NCI-H82 treated with DMSO at 0.1 percent for 48 hours (cell line): Measurements from ENCODE around the gene HDAC2.
"Not testable (repeated sequence)": the region's sequence is repeated elsewhere in the genome, so short reads cannot be mapped to it uniquely, and the experiment has no call there.

Experiments
- DNase-seq: peaks from one replicate; lab custom pipeline; 2025; ENCODE audit not compliant: unreplicated experiment; lab: John Stamatoyannopoulos, UW

Gene HDAC2

DNA sequence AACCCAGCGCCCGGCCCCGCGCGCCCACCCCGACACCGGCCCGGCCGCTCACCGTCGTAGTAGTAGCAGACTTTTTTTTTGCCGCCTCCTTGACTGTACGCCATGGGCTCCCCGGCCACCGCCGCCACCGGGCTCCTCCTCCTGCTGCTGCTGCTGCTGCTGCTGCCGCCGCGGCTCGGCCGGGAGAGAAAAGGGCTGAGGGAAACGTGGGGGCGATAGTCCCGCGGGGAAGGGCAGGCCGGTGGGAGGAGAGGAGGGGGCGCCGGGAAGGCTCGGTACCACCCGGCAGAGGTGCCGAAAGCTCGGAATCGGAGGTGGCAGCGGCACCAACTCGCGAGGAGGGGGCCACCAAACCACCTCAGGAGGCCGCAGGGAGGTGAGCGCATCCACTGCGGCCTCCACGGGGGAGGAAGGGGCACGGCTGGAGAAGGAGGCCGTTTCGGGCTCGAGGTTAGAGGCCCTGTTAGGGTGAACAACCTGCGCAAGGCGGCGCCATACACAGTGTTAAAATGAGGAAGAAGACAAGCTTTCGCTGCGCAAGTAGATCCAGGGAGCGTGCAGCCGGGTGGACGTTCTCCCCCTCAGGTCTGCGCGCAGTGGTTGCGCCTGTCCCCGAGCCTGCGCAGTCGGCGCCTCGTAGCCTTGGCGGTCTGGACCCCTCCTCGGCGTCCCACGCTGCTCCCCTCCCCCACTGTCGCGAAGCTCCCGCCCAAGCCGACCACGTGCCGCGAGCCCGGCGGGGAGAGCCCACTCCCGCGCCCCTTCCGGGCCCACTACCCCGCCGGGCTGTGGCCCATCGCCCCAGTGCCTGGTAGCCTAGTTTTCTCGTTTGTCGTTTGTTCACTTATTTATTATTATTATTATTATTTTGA, at the start of gene HDAC2:
Gene HDAC2 (minus strand): TSS at position 344 of the 872 bp plus-strand sequence. CDS start 240 bp downstream, at position 104.
- DNase-seq, result peak; percentile 59

DNA sequence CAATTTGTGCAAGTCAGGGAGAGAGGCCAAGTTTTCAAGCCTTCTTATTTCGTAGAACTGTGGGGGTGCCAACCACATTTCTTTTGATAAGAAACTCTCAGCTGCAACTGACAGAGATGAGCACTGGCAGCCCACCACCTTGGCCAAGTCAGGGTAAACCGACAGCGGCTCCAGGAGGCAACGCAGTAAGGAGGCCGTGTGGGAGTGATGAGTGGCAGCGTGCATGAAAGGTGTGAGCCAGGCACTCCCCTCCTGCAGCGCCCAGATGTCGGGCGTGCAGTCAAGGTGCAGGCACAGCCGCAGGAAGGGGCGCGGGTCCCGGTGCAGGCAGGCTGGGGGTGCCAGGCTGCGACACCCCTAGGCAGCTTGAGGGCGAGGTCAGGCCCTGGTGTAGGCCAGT, 49.2 kb upstream of the HDAC2 start:
- DNase-seq, result no peak

DNA sequence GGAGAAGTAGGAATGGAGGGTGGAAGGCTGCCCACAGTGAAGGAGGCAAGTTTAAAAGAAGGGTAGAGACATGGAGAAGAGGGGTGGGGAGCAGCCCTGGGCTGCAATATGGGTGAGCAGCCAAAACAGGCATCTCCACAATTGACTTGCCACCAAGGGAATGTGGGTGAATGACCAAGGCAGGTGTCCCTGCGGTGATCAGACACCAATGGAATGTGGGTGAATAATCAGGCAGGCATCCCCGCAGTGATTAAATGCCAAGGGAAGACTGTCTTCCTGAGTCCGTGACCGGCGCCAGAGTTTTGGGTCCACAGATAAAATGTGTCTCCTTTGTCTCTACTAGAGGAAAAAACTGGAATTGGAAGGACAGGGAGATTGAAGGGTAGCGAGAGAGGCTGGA, 46.2 kb upstream of the HDAC2 start:
- not testable (repeated sequence) for DNase-seq

DNA sequence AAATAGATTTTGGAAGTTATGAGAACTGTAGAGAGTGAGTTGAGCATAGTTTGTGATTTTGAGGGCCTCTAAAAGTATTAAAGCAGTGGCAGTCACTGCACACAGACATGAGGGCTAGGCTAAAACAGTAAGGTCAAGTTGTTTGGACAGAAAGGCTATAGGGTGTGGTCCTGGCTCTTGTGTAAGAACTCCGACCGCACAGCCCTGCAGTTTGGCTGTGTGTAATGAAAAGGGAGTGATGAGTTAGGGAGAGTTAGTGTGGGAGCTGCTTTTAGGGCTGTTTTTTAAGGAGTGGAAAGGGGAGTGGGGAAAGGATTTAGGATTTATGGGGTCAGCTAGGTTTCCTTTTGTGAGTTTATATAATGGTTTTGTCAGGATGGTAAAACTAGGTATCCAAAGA, 43.2 kb upstream of the HDAC2 start:
- not testable (repeated sequence) for DNase-seq

DNA sequence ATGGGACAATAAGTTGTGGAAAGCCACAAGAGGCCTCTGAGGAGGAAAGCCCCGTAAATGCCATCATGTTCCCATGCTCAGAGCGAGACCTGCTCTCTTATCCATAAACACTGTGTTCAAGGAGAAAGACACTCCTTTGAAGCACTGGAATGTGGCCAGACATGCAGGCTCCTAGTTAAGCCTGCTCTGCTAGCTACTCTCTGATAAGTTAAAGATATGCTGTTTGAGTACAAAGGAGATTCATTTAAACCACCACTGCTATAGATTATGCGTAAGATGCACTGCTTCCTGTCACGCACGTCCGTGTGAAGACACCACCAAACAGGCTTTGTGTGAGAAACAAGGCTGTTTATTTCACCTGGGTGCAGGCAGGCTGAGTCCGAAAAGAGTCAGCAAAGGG, 40.5 kb upstream of the HDAC2 start:
- not testable (repeated sequence) for DNase-seq

DNA sequence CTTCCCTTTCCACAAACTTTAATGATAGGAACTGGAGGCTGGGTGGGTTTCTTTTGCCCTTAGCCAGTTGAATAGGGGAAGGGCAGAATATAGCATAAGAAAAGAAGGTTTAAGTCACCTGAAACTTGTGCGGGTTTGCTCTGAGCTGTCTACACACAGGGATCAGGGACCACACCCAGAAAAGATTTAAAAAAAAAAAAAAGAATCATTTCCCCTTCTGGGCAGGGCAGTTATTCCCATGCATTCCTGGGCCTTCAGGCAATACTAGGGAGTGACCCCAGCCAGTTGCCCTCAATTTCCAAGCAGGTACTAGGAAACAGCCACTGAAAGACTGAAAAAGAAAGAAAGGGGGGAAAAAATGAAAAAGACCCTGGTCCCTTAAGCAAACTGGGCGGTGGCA, 39.6 kb upstream of the HDAC2 start:
- DNase-seq, result no peak

DNA sequence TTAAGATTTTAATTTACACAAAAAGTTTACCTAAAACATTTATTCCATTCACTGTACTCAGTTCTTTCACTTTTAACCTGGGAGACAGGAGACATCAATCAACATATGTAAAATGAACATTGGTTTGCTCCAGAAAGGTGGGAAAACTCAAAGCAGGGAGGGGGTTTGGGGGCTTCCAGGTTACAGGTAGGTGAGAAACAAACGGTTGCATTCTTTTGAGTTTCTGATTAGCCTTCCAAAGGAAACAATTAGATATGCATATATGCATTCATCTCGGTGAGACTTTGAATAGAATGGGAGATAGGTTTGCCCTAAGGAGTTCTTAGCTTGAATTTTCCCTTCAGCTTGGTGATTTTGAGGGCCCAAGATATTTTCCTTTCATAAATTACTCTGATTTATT, 38.2 kb upstream of the HDAC2 start:
- DNase-seq, result no peak

DNA sequence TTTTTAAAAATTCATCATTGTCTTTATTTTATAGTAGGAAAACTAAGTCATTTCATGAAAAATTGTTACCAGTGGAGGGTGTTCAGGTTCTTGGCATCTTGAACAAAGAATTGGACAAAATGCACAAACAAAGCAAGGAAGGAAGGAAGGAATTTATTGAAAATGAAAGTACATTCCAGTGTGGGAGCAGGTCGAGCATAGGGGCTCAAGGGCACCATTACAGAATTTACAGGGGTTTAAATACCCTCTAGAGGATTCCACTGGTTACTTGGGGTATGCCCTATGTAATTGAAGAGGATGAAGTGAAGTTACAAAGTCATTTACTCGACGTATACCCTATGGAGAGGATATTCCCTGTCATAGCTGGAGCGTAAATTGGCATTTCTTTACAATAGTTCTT, 37.4 kb upstream of the HDAC2 start:
- DNase-seq, result no peak

DNA sequence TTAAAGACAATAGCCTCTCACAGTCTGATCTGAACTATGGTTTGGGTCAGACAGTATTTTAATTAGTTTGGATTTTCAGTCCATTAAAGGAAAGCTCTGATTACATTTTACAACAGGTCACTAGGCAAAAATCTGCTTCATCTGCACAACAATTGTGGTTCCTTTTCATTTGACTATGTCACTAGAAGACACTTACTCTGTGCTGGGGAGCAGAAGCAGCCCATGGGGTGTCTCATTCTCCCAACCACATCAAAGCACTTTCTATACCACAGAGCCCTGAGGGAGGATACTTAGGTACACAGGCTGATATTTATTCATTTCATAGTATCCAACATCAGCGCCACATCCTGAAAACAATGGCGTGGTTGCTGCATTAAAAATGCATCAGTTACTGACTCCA, 36.6 kb upstream of the HDAC2 start:
- no peak for DNase-seq

DNA sequence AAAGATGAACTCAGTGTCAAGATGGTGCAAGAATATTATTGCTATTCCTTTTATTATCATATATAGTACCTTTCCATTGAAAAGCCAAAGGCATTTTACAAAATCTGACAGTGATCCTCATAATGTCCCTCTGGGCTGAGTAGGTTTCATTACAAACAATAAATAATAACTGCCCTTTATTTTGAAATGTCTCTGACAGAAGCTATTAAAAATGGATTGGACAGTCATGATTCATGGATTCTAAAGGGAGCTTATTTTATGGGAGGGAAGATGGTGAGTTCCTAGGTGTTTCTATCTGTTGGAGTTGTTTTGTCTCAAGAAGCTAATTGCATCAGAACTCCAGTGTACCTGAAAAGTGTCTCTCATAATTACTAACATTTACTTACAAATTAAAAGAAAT, 30.4 kb upstream of the HDAC2 start:
- DNase-seq, result no peak

DNA sequence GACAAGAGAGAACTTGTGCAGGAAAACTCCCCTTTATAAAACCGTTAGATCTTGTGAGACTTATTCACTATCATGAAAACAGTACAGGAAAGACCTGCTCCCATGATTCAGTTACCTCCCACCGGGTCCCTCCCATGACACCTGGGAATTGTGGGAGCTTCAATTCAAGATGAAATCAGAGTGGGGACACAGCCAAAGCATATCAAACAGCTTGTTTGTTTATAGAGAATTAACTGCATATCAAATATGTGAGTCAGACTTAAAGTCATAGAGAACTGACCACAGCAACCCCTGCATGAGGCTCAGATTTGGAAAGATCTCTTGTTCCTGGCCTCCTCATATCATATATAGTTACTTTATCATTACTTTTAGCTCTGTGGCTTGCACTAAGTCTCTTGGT, 29.1 kb upstream of the HDAC2 start:
- DNase-seq, result no peak

DNA sequence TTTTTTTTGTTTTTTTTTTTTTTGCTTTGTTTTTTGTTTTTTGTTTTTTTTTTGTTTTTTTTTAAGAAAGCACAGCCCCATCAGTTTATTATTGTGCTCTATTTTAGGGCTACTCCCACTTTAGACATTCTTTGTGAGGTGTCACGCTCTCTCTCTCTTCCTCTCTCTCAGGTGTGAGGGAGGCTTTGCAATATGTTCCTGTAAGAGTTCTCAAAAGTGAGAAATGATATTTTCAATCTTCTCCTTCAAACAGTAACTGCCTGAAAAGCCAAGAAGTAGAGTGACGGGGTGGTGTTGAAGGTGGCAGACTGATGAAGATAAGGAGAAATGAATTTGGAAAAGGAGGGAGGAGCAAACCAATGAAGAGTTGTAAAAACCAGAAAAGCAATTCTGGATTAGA, 28.3 kb upstream of the HDAC2 start:
- no peak for DNase-seq

DNA sequence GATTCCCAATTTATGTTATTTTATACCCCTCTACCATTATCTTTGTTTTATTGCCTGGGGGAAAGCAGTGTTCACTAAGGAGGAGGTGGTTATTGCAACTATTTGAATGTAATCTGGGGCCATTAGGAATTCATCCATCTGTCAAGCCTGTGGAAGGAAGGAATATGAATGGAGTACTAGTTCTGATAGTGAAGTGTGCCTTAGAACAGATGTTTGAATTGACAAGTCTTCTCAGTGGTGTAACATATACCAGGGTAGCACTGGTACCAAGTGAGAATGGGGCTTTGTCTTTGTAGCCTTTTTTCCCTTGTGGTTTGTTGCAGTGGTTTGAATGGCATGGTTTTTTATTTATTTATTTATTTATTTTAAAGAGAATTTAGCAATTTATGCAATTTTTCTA, 27.9 kb upstream of the HDAC2 start:
- DNase-seq, result no peak

DNA sequence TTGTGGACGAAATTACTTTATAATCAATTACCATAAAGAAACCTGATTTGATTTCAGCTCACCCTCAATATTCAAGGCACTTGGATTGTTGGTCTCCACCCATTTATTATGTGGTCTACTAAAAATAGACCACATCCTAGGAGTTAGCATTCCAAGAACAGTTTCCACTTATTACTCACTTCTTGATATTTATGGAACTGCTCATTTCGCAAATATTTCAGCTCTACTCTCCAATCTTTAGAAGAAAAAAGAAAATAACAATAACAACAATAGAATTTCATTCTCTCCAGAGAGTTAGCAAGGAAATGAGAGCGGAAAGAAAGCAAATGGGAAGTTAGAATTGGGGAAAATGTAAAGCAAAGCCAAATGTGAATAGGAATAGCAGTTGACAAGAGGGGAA, 26.2 kb upstream of the HDAC2 start:
- DNase-seq, result no peak

DNA sequence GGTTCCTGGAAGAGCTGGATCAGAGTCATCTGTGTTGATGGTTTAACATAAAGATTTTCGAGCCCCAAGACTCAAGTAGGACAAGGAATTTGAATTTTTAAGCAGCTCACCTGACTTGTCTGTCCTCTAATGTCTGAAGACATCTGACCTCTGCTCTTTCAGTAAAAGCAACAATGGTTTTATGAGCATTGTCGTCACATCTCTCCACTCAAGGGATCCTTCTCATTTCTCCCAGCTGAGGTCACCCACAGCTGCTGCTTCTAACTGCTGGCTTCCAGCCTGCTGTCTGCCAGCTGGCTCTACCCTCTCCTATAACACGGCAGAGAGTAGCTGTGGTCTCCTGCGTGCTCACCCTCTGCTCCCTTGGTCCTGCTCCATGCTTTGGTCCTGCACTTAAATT, 24.7 kb upstream of the HDAC2 start:
- DNase-seq, result peak; percentile 21

DNA sequence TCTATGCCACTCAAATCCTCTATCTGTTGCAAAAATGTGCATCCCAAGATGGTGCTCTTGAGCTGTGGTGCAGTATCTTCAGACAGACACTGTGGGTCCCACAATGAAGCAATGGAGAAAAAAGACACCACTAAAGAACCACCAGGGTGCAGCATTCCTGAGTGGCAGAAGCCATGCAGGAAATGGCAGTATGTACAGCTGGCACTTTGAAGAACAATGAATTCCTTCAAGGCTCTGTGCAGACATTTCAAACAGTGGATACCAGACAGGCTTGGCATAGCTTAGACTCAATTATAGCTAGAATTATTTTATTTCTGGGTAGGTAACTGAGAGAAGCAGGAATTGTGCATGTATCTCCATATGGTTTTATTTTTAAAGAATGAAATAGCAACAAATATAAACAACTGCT, 24.0 kb upstream of the HDAC2 start:
- peak; percentile 79 for DNase-seq

DNA sequence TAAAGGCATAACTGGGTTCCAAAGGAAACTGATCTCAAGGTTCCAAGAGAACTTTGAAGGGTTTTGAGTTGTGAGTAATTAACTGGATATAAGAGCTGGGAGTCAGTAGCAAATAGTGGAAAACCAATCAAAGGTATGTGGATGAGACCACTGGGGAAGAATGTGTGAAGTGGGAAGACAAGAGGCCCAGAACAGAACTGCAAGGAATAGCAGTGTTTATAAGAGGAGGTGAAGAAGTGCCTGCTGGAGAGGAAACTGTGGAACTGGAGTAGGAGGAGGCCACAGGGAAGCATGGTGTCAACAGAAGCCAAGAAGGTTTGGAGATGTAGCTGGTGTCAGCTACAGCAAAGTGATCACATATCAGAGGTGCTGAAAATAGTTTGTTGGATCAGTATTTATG, 18.7 kb upstream of the HDAC2 start:
- no peak for DNase-seq

DNA sequence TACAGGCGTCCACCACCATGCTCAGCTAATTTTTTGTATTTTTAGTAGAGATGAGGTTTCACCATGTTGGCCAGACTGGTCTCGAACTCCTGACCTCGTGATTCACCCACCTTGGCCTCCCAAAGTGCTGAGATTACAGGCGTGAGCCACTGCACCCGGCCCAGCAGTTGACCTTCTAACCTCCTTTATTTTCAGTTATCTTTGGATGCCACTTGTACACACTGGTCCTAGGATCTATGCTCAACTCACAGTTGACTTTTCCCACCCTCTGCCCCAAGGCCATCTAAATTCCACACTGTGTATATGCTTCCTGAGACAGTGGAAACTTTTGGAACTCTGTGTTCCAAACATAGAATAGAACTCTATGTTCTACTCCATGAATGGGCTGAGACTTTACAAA, 11.7 kb upstream of the HDAC2 start:
- not testable (repeated sequence) for DNase-seq

DNA sequence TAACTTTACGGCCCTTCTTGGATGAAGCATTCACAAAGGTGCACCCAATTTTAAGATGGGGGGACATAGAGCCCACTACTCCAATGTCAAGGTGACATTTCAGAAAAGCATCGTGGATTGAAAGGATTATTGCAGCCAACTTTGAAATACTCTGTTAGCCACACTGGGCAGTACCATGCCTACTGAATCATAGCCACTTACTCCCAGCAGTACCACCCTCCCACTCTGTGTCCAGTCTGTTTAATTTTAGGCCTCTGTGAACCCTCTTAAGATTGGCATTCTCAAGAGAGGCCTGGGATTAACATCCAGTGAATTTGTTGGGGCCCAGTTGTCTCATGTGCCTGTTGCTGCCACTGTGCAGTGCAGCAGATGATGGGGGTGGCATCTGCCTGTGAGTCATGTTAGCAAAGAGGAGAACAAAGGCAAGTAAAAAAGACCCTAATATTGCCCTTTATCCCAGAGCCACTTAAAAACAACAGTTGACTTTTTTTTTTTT, 11.2 kb upstream of the HDAC2 start:
- no peak for DNase-seq

DNA sequence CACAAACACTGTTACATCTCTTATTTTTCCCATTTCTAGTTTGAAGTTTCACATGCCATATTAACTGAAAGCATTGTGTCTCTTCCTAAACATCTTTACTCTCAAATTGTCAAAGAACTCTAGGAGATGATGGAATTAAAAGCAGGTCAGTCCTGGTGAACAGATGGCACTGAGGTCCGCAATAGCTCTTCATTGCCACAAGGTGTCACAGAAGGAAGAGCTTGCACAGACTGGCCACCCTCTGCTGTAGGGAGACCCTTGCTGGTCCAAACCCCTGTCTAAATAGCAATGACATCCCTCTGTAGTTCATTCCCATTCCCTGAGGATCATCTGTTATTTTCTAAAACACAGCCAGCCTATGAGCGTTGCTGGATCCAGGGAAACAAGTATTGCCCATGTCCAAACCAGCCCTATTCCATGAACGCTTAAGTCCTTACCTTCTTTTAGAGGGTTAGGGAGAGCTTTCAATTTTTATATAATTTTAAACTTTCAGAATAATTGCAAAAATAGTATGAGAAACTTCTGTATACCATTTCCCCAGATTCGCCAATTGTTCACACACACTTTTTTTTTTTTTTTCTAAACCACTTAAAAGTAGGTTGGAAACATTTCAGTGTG, 10.1 kb upstream of the HDAC2 start:
- peak; percentile 41 for DNase-seq

DNA sequence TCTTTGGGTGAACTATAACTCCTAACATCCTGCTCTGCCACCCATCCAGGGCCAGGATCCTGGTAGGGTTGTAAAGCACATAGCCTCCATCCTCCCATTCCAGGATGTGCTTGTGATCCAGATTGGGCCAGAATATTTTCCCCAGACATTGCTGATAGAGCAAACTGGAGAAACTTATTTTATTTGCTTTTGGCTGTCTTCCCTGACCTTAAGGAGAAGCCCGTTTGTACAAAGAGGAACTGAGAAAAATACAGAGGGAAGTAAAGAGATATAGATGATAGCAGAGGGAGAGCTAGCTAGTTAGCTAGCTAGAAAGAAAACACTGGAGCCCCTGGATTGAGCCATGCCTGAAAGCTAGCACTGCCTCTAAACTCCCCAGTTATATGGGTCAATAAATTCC, 9.0 kb upstream of the HDAC2 start:
- DNase-seq, result no peak

DNA sequence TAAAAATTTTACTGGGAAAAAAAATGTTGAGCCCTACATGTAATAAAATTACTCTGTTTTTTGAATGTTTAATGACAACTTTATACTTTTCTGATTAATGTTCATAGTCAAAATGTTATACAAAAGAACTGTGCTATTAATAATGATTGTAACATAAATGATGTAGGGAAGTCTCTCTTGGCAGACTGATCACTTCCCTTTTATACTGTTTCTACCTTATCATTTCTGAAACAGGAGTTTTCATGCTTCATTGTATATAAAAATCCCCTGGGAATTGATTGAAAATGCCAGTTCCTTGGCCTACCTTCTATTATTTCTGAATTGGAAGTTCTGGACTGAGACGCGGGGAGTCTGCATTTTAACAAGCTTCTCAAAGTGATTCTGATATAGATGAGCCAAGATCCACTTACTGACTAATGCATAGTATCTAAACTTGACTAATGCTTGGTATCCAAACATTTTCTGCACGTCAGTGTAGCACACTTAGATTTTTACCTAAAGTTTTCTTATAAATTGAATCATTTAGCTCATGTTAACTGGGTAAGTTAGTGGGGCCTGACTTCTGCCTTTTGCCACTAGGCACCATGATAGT, 7.2 kb upstream of the HDAC2 start:
- DNase-seq, result no peak
